SK-N-SH treated with all-trans-retinoic acid at 6 μM for 48 hours (cell line): ENCODE measurements around the gene BEST4.
"Not testable (repeated sequence)": the region's sequence is repeated elsewhere in the genome, so short reads cannot be mapped to it uniquely, and the experiment has no call there.

Source experiments
- ATAC-seq: fragments of 200-7000 bp; cut with Tn5 transposase; 3 replicates; pipeline ENCODE4 v1.9.1; 2020; ENCODE audit warnings: mild to moderate bottlenecking, moderate library complexity
- ARNTL ChIP-seq: fragments of 450-650 bp; formaldehyde crosslinking; IDR thresholded peaks from 2 replicates; pipeline ENCODE4 v1.5.0; 2020; ENCODE audit warnings: low read depth, mild to moderate bottlenecking, moderate library complexity, borderline replicate concordance
- BACH2 ChIP-seq: fragments of 250-450 bp; sonication (Bioruptor Pico); IDR thresholded peaks from 2 replicates; pipeline ENCODE4 v1.9.0; 2021; ENCODE audit warnings: mild to moderate bottlenecking, borderline replicate concordance
- CSDC2 ChIP-seq: fragments of 250-450 bp; sonication (Bioruptor Pico); IDR thresholded peaks from 2 replicates; pipeline ENCODE4 v1.5.0; 2020; ENCODE audit warnings: mild to moderate bottlenecking, moderate library complexity
- ESRRG ChIP-seq: fragments of 250-450 bp; sonication (Bioruptor Pico); IDR thresholded peaks from 2 replicates; pipeline ENCODE4 v1.6.1; 2021; ENCODE audit warnings: mild to moderate bottlenecking
- GLIS3 ChIP-seq: fragments of 250-450 bp; sonication (Bioruptor Pico); IDR thresholded peaks from 2 replicates; pipeline ENCODE4 v1.5.0; 2020; ENCODE audit warnings: mild to moderate bottlenecking, moderate library complexity
- ISL1 ChIP-seq: fragments of 250-450 bp; sonication (Bioruptor Pico); IDR thresholded peaks from 2 replicates; pipeline ENCODE4 v2.1.2; 2022; ENCODE audit warnings: mild to moderate bottlenecking, moderate library complexity
- OSR1 ChIP-seq: fragments of 250-450 bp; sonication (Bioruptor Pico); IDR thresholded peaks from 2 replicates; pipeline ENCODE4 v1.8.0; 2022; ENCODE audit warnings: moderate library complexity, mild to moderate bottlenecking, inconsistent platforms
- PATZ1 ChIP-seq: fragments of 250-450 bp; sonication (Bioruptor Pico); IDR thresholded peaks from 2 replicates; pipeline ENCODE4 v1.8.0; 2020; ENCODE audit warnings: mild to moderate bottlenecking, moderate library complexity, borderline replicate concordance
- POU6F1 ChIP-seq: fragments of 250-450 bp; sonication (Bioruptor Pico); IDR thresholded peaks from 2 replicates; pipeline ENCODE4 v1.8.0; 2021; ENCODE audit warnings: low read depth, mild to moderate bottlenecking, moderate library complexity, borderline replicate concordance
- PPARA ChIP-seq: fragments of 250-450 bp; sonication (Bioruptor Pico); IDR thresholded peaks from 2 replicates; pipeline ENCODE4 v1.5.0; 2020; ENCODE audit warnings: mild to moderate bottlenecking, borderline replicate concordance
- RARB ChIP-seq: fragments of 250-450 bp; sonication (Bioruptor Pico); IDR thresholded peaks from 2 replicates; pipeline ENCODE4 v1.8.0; 2021; ENCODE audit warnings: mild to moderate bottlenecking, moderate library complexity
- TCF4 ChIP-seq: fragments of 250-450 bp; sonication (Bioruptor Pico); IDR thresholded peaks from 2 replicates; pipeline ENCODE4 v1.8.0; 2021; ENCODE audit warnings: mild to moderate bottlenecking, moderate library complexity, borderline replicate concordance
- TOX ChIP-seq: fragments of 250-450 bp; sonication (Bioruptor Pico); IDR thresholded peaks from 2 replicates; pipeline ENCODE4 v1.8.0; 2021; ENCODE audit warnings: mild to moderate bottlenecking, moderate library complexity, borderline replicate concordance
- ZC3H10 ChIP-seq: fragments of 250-450 bp; sonication (Bioruptor Pico); IDR thresholded peaks from 2 replicates; pipeline ENCODE4 v1.5.1; 2021; ENCODE audit warnings: mild to moderate bottlenecking, moderate library complexity
- ZFP3 ChIP-seq: fragments of 250-450 bp; sonication (Bioruptor Pico); IDR thresholded peaks from 2 replicates; pipeline ENCODE4 v1.5.0; 2020; ENCODE audit warnings: mild to moderate bottlenecking, moderate library complexity
- ZFP30 ChIP-seq: fragments of 450-650 bp; formaldehyde crosslinking; IDR thresholded peaks from 2 replicates; pipeline ENCODE4 v1.5.0; 2022; ENCODE audit warnings: mild to moderate bottlenecking, moderate library complexity
- ZNF565 ChIP-seq: fragments of 450-650 bp; formaldehyde crosslinking; conservative IDR thresholded peaks from 2 replicates; pipeline ENCODE4 v1.5.0; 2020; ENCODE audit warnings: low read depth, mild to moderate bottlenecking, moderate library complexity
- ZNF70 ChIP-seq: fragments of 450-650 bp; formaldehyde crosslinking; IDR thresholded peaks from 2 replicates; pipeline ENCODE4 v1.5.0; 2020; ENCODE audit warnings: mild to moderate bottlenecking, moderate library complexity
- ZNF8 ChIP-seq: fragments of 450-650 bp; formaldehyde crosslinking; IDR thresholded peaks from 2 replicates; pipeline ENCODE4 v1.5.0; 2020; ENCODE audit warnings: mild to moderate bottlenecking, moderate library complexity
- TF ChIP-seq, protein P1 (sequence below): fragments of 250-450 bp; sonication (Bioruptor Pico); IDR thresholded peaks from 2 replicates; pipeline ENCODE4 v1.5.1; 2021; ENCODE audit warnings: mild to moderate bottlenecking, moderate library complexity
- TF ChIP-seq, protein P2 (sequence below): fragments of 250-450 bp; sonication (Bioruptor Pico); IDR thresholded peaks from 2 replicates; pipeline ENCODE4 v1.5.1; 2020; ENCODE audit warnings: low read depth, mild to moderate bottlenecking, moderate library complexity

BEST4 gene

GRCh38 chr1:44828841-44829440 lies 41.0 kb upstream of the BEST4 start:
- no peak for ATAC-seq
- TF ChIP-seq ISL1 (CRISPR knock-in tag) (no peak), ZC3H10 (no peak), ZFP30 (CRISPR knock-in tag) (no peak), ARNTL (CRISPR knock-in tag) (no peak), CSDC2 (no peak), RARB (no peak), PPARA (CRISPR knock-in tag) (no peak), GLIS3 (CRISPR knock-in tag) (no peak), ESRRG (no peak), ZFP3 (CRISPR knock-in tag) (no peak), ZNF70 (CRISPR knock-in tag) (no peak), ZNF8 (CRISPR knock-in tag) (no peak), TCF4 (CRISPR knock-in tag) (no peak), BACH2 (no peak), OSR1 (no peak)
- TF ChIP-seq, protein P1, sequence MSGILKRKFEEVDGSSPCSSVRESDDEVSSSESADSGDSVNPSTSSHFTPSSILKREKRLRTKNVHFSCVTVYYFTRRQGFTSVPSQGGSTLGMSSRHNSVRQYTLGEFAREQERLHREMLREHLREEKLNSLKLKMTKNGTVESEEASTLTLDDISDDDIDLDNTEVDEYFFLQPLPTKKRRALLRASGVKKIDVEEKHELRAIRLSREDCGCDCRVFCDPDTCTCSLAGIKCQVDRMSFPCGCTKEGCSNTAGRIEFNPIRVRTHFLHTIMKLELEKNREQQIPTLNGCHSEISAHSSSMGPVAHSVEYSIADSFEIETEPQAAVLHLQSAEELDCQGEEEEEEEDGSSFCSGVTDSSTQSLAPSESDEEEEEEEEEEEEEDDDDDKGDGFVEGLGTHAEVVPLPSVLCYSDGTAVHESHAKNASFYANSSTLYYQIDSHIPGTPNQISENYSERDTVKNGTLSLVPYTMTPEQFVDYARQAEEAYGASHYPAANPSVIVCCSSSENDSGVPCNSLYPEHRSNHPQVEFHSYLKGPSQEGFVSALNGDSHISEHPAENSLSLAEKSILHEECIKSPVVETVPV, result no peak
- TF ChIP-seq, protein P2, sequence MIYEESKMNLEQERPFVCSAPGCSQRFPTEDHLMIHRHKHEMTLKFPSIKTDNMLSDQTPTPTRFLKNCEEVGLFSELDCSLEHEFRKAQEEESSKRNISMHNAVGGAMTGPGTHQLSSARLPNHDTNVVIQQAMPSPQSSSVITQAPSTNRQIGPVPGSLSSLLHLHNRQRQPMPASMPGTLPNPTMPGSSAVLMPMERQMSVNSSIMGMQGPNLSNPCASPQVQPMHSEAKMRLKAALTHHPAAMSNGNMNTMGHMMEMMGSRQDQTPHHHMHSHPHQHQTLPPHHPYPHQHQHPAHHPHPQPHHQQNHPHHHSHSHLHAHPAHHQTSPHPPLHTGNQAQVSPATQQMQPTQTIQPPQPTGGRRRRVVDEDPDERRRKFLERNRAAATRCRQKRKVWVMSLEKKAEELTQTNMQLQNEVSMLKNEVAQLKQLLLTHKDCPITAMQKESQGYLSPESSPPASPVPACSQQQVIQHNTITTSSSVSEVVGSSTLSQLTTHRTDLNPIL (CRISPR knock-in tag), result no peak
- TF ChIP-seq, all 23 proteins: peak for 0

DNA sequence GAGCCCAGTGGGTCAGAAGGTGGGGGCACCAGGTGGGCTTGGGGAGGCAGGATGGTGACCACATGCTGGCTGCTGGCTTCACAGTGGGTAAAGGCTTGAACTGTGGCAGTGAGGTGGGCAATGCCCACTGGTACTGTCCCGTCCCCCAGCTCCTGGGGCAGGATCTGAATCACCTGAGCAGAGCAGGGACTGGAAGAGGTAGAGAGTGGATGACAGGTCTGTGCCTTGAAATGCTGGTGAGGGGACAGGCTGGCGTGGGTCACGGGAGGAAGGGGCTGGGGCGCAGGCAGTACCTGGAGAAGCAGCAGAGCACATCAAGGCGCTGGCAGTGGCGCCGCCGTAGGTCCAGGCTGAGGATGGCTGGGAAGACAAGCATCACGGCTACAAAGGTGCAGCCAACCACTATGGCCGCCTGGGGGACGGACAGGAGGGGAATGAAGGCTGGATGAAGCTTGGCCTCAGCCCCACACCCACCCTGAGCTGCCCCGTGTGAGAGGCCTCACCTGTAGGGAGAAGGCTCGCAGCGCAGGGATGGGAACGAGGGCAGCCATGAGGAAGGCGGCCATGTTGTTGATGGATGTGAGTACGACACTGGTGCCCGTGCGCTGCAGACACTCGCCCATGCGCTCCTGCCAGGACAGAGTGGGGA lies 40.2 kb upstream of the BEST4 start:
- no peak for TF ChIP-seq ISL1 (CRISPR knock-in tag)
- no peak for TF ChIP-seq OSR1
- TF ChIP-seq PPARA (CRISPR knock-in tag), result no peak
- ATAC-seq, result no peak

DNA sequence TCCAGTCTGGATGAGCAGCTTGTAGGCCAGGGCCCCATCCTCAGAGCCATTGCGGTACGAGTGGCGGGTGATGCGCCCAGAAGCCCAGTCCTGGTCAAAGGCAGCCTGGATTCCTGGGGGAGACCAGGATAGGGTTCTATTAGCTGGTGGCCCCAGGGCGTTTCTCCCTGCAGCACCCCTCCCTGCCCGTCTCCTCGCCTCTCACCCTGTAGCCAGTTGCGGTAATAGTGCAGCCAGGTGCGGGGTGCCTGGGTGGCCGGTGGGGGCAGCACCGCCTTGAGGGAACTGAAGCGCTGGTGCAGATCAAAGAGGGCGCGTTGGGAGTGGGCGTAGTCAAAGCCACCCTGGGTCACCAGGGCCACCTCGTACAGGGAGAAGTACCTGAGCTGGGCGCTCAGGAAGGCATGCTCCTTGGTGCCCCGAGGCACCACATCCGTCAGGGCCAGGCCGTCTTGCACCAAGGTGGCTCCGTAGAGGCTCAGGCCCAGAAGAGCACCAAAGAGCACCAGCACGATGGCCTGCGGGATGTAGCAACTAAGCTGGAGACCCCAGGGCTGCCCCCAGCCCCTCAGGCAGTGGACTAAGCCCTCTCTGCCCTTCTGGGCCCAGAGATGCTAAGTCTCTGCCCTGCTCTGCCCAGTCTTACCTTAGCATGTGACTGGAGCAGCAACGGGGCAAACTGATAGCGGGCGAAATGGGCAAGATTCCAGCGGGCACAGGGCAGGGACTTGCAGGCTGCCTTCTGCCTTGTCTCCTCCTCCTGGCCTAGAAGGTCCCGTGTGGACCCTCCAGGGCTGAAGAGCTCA lies 39.4 kb upstream of the BEST4 start:
- no peak for ATAC-seq
- TF ChIP-seq ZC3H10 (no peak), TOX (no peak), OSR1 (no peak), ZNF70 (CRISPR knock-in tag) (no peak), ISL1 (CRISPR knock-in tag) (no peak), TCF4 (CRISPR knock-in tag) (no peak), GLIS3 (CRISPR knock-in tag) (no peak)

DNA sequence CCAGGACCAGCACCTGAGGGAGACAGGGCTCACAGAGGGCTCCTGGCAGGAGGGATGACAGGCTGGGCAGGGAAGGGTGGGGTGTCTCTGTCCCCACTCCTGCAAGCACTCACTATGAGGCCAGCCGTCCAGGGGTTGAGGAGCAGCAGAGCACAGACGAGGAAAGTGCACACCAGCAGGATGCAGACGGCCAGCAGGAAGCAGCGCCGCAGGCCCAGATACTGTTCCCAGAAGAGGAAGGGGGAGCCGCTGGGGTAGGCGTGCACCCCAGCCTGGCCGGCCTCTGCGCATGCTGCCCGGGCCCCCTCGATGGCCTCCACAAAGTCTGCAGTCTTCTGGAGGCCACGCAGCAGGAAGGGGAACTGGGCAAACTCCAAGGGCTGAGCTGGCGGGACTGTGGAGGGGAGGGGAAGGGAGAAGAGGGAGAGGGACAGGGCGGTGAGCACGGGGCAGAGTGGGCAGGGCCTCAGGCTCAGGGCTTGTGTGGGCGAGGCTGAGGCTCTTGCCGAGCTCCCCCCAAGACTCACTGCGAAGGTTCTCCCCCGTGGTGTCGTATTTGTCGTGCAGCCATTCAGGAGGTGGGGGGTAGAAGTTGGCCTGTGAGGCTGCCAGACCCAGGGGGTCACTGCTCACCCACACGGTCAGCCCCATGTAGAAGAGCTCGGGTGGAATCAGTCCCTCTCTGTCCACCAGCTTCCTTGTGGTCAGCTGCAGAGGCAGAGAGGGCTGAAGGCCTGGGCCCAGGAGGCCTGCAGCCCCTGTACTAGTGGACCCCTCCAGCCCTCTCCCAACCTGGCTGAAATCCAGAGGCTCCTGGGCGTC lies 38.6 kb upstream of the BEST4 start:
- TF ChIP-seq, protein P2 (CRISPR knock-in tag), result no peak
- TF ChIP-seq, protein P1, result no peak
- TF ChIP-seq POU6F1 (CRISPR knock-in tag) (no peak), CSDC2 (no peak), ZC3H10 (no peak), ZNF565 (no peak), ISL1 (CRISPR knock-in tag) (no peak), PPARA (CRISPR knock-in tag) (no peak), PATZ1 (CRISPR knock-in tag) (no peak)
- ATAC-seq, result no peak

- ATAC-seq, result not testable (repeated sequence)
Measured at GRCh38 chr1:44824392-44824791, 36.4 kb upstream of the BEST4 start.
